HK-2 (cell line): ENCODE results near the gene CINP.

Source experiments
- DNase-seq: peaks from one replicate; pipeline ENCODE4 v3.0.0-alpha.2; 2018; ENCODE audit not compliant: unreplicated experiment

CINP gene

GRCh38 chr14:102362545-102363181 lies at the start of gene CINP, which contains the start of gene TECPR2:
Gene CINP, minus strand, starts transcription at chr14:102362890. Its CDS starts 39 bp downstream, at chr14:102362851.
Gene TECPR2, plus strand, starts transcription at chr14:102362941. Its CDS starts 13,781 bp downstream, at chr14:102376722.
- DNase-seq, result peak; percentile 94

DNA sequence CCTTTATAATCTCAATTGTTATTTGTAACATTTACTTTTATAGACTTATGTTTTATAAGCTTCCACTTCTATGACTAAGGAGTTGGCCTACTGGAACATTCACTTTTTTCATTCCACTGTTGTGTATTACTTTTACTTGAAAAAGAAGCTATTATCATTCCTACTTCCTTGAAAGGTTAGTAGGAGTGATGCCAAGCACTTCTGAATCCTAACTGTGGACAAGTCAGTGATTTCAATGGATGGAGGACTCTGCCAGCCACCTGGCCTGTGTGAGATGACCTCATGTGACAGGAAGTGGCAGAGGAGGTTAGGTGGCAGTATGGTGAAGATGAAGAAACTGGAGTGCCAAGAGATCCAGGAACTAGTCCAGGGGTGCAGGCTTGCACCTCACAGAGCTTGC lies 46.0 kb upstream of the CINP start:
- no peak for DNase-seq

DNA sequence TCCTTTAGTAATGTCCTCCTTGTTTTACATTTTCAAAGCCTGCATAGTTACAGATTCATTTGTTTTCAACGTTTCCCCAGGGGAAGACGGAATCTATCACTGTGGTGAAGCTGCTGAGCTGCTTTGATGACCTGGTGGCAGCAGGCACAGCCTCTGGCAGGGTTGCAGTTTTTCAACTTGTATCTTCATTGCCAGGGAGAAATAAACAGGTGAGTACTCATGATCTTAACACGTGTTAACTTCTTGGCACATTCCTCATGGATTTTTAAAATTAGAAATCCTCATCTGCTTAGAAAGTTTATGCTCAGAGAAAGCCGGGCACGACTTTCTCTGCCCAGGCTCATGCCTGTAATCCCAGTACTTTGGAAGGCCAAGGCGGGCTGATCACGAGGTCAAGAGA lies 44.6 kb upstream of the CINP start:
- DNase-seq, result no peak

DNA sequence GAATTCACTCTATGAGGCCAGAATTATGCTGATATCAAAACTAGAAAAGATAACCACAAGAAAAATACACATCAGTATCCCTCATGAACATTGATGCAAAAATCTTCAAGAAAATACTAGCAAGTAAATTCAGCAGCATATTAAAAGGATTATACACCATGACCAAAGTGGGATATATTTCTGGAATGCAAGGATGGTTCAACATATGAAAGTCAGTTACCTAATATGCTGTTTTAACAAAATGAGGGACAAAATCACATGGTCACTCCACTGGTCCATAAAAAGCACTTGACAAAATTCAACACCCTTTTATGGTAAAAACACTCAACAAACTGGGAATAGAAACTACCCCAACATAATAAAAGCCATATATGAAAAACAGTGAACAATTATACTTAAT lies 40.3 kb upstream of the CINP start:
- DNase-seq, result no peak

DNA sequence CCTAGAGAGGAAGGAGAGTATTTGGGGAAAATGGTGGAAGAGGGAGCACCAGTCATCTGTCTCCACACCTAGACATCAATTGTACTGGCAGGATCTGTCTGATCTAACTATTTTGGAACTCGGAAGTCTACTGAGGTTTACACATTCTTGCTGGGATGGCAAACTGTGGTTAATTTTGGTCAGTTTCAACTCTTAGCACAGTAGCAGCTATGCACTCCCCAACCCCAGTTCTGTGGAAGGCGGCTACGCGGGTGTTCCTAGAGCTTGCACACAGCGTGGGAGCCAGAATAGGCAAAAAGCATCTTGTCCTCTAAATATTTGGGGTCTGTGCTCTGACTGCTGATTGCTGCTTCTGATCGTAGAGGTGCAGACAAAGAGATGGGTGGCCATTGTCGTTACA lies 33.8 kb upstream of the CINP start:
- no peak for DNase-seq

DNA sequence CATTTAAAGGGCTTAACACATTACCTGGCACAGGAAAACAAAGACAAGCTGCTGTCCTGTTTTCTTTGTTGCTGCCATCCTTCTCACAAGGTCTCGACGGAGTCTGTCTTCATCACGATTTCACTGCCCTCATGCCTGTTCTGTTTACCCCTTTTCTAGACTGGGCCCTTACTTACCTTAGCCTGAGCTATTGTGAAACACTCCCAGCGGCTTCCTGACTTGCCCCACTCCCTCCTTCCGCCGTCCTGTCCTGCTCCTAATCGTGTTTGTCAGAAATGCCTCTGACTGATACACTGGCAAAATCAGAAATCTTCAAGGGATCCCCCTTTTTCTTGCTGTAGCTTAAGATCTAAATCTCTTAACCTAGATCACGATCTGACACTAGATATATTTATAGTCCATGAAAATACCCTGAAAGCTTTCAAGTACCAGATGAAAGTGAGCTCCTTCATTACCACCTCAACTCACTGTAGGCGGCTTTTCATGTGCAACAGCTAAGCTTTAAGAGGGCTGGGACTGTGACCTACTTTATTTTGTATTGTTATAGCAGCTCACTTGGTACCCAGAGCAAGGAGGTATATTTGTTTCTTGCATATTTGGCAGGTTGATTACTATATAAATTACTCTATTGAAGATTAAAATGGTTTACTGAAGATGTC lies 32.2 kb upstream of the CINP start:
- no peak for DNase-seq

DNA sequence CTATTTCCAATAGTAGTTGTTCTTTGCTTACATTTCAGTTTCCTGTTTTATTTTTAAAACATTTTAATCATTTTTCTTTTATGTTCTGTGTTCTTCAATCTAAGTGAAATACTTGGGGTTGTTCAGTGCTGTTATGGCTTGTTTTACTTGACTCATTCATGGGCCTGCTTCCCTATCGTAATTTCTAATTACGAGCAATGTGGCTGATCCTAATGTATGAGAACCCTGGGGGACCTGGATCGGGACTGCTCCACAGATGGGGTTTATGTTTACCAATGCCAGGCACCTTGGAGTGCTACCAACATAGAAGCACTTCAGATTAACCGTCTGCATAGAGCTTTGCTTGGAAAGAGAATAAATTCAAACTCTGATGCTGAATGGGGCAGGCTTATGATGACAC lies 29.8 kb upstream of the CINP start:
- no peak for DNase-seq

GRCh38 chr14:102390064-102390855 lies 27.6 kb upstream of the CINP start:
- no peak for DNase-seq

GRCh38 chr14:102389246-102389645 lies 26.6 kb upstream of the CINP start:
- DNase-seq, result no peak

GRCh38 chr14:102387086-102387485 lies 24.4 kb upstream of the CINP start:
- DNase-seq, result no peak

DNA sequence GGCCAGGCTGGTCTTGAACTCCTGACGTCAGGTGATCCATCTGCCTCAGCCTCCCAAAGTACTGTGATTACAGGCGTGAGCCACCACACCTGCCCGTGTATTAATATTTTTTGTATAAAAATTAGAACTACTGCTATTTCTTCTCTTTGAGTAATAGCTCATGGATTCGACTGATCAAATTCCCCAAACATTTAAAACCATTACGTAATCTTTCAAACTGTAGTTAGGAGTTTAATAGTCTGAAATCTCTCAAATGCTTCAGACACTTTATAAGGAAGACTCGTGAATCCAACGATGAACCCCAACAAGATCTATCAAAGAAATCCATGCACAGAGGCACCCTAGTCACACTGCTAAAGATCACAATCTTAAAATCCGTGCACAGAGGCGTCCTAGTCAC lies 16.1 kb upstream of the CINP start:
- DNase-seq, result no peak

GRCh38 chr14:102377696-102378095 lies 15.0 kb upstream of the CINP start:
- no peak for DNase-seq

DNA sequence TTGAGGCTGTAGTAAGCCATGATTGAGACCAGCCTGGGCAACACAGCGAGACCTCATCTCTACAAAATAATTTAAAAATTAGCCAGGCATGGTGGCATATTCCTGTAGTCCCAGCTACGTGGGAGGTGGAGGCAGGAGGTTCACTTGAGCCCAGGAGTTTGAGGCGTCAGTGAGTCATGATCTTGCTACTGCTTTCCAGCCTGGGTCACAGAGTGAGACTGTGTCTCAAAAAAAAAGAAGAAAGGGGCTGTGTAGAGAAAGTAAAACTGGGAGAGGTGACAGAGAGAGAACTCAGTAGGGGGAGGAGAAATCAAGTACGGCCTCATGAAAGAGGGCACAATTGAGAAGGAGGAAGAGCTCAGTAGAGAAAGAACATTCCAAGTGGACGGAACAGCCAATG lies 12.4 kb upstream of the CINP start:
- no peak for DNase-seq

GRCh38 chr14:102374264-102374663 lies 11.6 kb upstream of the CINP start:
- DNase-seq, result no peak

- no peak for DNase-seq
Observed at GRCh38 chr14:102373110-102373509, 10.4 kb upstream of the CINP start.

GRCh38 chr14:102371361-102371760 lies 8.7 kb upstream of the CINP start:
- no peak for DNase-seq

DNA sequence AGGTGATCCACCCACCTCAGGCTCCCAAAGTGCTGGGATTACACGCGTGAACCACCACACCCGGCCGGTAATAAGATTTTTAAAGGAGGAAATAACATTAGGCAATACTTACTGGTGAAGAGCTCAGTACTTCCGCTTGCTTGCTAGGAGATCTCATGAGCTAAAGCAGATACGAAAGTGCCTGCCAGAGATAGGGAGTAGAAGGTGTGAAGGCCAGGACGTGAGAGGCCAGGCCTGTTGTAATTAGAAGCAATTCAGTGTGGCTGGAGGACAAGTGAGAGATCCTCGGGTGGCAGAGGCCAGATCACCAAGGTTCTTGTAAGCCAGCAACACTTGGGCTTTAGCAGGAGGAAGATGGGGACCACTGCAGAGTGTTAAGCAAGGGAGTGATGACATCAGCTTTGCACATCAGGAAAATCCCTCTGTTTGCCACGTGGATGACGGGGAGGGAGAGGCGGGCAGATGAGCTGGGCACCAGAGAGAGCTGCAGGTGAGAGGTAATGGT lies 7.7 kb upstream of the CINP start:
- no peak for DNase-seq

GRCh38 chr14:102363182-102363943 lies 673 bp upstream of the CINP start:
- peak; percentile 42 for DNase-seq

DNA sequence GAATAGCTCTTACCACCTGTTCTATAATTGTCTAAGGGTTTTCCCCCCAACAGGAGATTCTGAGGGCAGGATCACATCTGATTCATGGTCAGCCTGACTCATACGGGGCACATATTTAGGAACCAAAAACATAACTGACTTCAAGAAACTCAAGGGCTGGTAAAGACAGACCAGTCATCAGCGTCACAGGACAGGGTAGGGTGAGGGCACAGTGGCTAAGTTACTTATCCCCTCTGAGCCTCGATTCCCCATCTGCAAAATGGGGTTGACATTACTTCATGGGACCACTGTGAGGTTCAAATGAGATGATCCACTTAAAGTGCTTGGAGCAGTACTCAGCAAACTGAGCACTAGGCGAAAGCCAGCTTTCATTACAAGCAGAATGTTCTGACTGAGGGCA lies 606 bp downstream of the CINP start:
- DNase-seq, result peak; percentile 14

DNA sequence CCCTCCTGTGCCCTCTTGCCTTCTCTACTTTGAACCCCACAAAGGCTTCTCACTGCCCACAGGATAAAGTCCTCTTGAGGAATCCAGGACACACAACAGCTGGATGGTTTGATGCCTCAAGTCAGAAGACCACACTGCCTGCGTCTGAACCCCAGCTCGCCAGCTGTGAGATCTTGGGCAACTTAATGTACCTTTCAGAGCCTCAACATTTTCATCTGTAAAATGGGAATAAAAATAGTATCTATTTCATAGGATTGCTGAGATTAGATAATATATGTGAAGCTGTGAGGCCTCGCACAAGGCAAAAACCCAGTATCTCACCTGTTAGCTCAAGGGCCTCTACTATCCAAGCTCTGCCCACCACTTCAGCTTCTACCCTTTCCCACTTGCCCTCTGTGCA lies 2.3 kb downstream of the CINP start:
- no peak for DNase-seq

DNA sequence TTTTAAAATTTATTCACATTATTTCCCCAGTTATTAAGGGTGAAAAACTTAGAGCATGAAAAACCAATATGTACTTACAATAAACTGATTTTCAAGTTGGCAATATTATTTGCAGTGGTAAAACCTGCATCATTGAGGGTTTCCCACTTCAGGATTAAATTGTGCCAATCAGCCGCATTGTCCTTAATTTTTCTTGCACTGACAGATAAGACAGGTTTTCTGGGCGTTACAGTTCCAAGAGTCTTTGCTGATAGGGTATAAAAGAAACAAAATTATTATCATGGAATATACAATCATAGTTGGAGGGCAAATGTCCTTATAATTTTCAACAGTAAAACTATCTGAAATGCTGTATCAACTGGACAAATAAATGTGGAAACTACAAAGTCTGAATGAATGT lies 3.3 kb downstream of the CINP start:
- no peak for DNase-seq

GRCh38 chr14:102356280-102356679 lies 6.4 kb downstream of the CINP start:
- no peak for DNase-seq
